Fibroblast of peridontal ligament (primary cell): ENCODE measurements around the gene RPL7L1.
A peak's percentile ranks its signal among the peaks of the same experiment; 100 is the strongest.
"Not testable (repeated sequence)": the region's sequence is repeated elsewhere in the genome, so short reads cannot be mapped to it uniquely, and the experiment has no call there.

Experiments used
- DNase-seq: peaks from one replicate; pipeline ENCODE4 v3.0.0-alpha.2; 2010; ENCODE audit errors: extremely low read depth

RPL7L1 gene

GRCh38 chr6:42879372-42880239 is at the start of gene RPL7L1:
RPL7L1 (plus strand) TSS chr6:42879616; CDS start chr6:42879911, 295 bp downstream.
- DNase-seq = peak; percentile 91

GRCh38 chr6:42831237-42831636 is 48.2 kb upstream of the RPL7L1 start:
- DNase-seq = no peak

- no peak for DNase-seq
These were observed 45.4 kb upstream of the RPL7L1 start for GRCh38 chr6:42834056-42834455.

GRCh38 chr6:42841844-42842584 is 37.4 kb upstream of the RPL7L1 start:
- no peak for DNase-seq

GRCh38 chr6:42845327-42845694 is 34.1 kb upstream of the RPL7L1 start:
- no peak for DNase-seq

- no peak for DNase-seq
These were observed 32.9 kb upstream of the RPL7L1 start for GRCh38 chr6:42846505-42846904.

GRCh38 chr6:42848700-42849099 is 30.7 kb upstream of the RPL7L1 start:
- DNase-seq = no peak

GRCh38 chr6:42851599-42851998 is 27.8 kb upstream of the RPL7L1 start:
- DNase-seq = no peak

- no peak for DNase-seq
These were observed 19.4 kb upstream of the RPL7L1 start for GRCh38 chr6:42860036-42860435.

GRCh38 chr6:42860481-42860880 is 18.9 kb upstream of the RPL7L1 start:
- DNase-seq = no peak

GRCh38 chr6:42864602-42865001 is 14.8 kb upstream of the RPL7L1 start:
- DNase-seq = peak; percentile 41

GRCh38 chr6:42870145-42870936 is 9.1 kb upstream of the RPL7L1 start:
- no peak for DNase-seq

- DNase-seq = no peak
These were observed 7.7 kb upstream of the RPL7L1 start for GRCh38 chr6:42871711-42872110.

- DNase-seq = no peak
These were observed 6.1 kb upstream of the RPL7L1 start for GRCh38 chr6:42873313-42873712.

GRCh38 chr6:42877695-42878094 is 1.7 kb upstream of the RPL7L1 start:
- no peak for DNase-seq

- DNase-seq = not testable (repeated sequence)
These were observed 913 bp downstream of the RPL7L1 start for GRCh38 chr6:42880240-42880817.

GRCh38 chr6:42880871-42881270 is 1.5 kb downstream of the RPL7L1 start:
- DNase-seq = not testable (repeated sequence)

GRCh38 chr6:42885702-42886101 is 6.3 kb downstream of the RPL7L1 start:
- no peak for DNase-seq

GRCh38 chr6:42888201-42888600 is 8.8 kb downstream of the RPL7L1 start:
- not testable (repeated sequence) for DNase-seq

GRCh38 chr6:42889815-42890214 is 10.4 kb downstream of the RPL7L1 start:
- DNase-seq = no peak

- peak; percentile 97 for DNase-seq
These were observed 11.1 kb downstream of the RPL7L1 start for GRCh38 chr6:42890311-42891198.
